Measurements from ENCODE around the gene PPP1R2B.
"Not testable (repeated sequence)": the region's sequence is repeated elsewhere in the genome, so short reads cannot be mapped to it uniquely, and the experiment has no call there.

Gene PPP1R2B

GRCh38 chr5:156825688-156826087 is 24.4 kb upstream of the PPP1R2B start:
- no peaks in the 10 kb centered on the region for H3K4me1 ChIP-seq (ENCODE audit: control insufficient read depth, insufficient read depth, low read length)
- H3K36me3 ChIP-seq (ENCODE audit: control insufficient read depth, insufficient read depth, low read length) = no peaks in the 10 kb centered on the region
- H3K9me3 ChIP-seq (ENCODE audit: control insufficient read depth, insufficient read depth, low read length) = no peaks in the 10 kb centered on the region
- no peak overlapping the region for H3K4me3 ChIP-seq (ENCODE audit: low read length)
- no peak overlapping the region for H3K27ac ChIP-seq (ENCODE audit: low read length)
- no CpG with 5 or more reads among the region's 3 CpGs for WGBS (ENCODE audit: insufficient coverage, insufficient read length)
- H3K27me3 ChIP-seq (ENCODE audit: control insufficient read depth, insufficient read depth, low read length) = no peaks in the 10 kb centered on the region
- DNase-seq (ENCODE audit: low read depth, low spot score) = no peak

- Histone ChIP-seq H3K27ac (ENCODE audit: low read length) (no peak overlapping the region), H3K4me3 (ENCODE audit: low read length) (no peak overlapping the region), H3K9me3 (ENCODE audit: control insufficient read depth, insufficient read depth, low read length) (no peaks in the 10 kb centered on the region), H3K4me1 (ENCODE audit: control insufficient read depth, insufficient read depth, low read length) (no peaks in the 10 kb centered on the region), H3K36me3 (ENCODE audit: control insufficient read depth, insufficient read depth, low read length) (no peaks in the 10 kb centered on the region), H3K27me3 (ENCODE audit: control insufficient read depth, insufficient read depth, low read length) (no peaks in the 10 kb centered on the region)
- no CpG with 5 or more reads among the region's 4 CpGs for WGBS (ENCODE audit: insufficient coverage, insufficient read length)
- DNase-seq (ENCODE audit: low read depth, low spot score) = no peak
Measured at GRCh38 chr5:156826150-156826549, 23.9 kb upstream of the PPP1R2B start.

- Histone ChIP-seq H3K4me3 (ENCODE audit: low read length) (no peak overlapping the region), H3K27ac (ENCODE audit: low read length) (no peak overlapping the region), H3K27me3 (ENCODE audit: control insufficient read depth, insufficient read depth, low read length) (no peaks in the 10 kb centered on the region), H3K4me1 (ENCODE audit: control insufficient read depth, insufficient read depth, low read length) (no peaks in the 10 kb centered on the region), H3K36me3 (ENCODE audit: control insufficient read depth, insufficient read depth, low read length) (no peaks in the 10 kb centered on the region), H3K9me3 (ENCODE audit: control insufficient read depth, insufficient read depth, low read length) (no peaks in the 10 kb centered on the region)
- no peak for DNase-seq (ENCODE audit: low read depth, low spot score)
- no CpG with 5 or more reads among the region's 6 CpGs for WGBS (ENCODE audit: insufficient coverage, insufficient read length)
Measured at GRCh38 chr5:156834916-156835315, 15.2 kb upstream of the PPP1R2B start.

GRCh38 chr5:156835905-156836304 is 14.2 kb upstream of the PPP1R2B start:
- no CpG with 5 or more reads among the region's 3 CpGs for WGBS (ENCODE audit: insufficient coverage, insufficient read length)
- Histone ChIP-seq H3K4me1 (ENCODE audit: control insufficient read depth, insufficient read depth, low read length) (no peaks in the 10 kb centered on the region), H3K9me3 (ENCODE audit: control insufficient read depth, insufficient read depth, low read length) (no peaks in the 10 kb centered on the region), H3K4me3 (ENCODE audit: low read length) (no peak overlapping the region), H3K27ac (ENCODE audit: low read length) (no peak overlapping the region), H3K36me3 (ENCODE audit: control insufficient read depth, insufficient read depth, low read length) (no peaks in the 10 kb centered on the region), H3K27me3 (ENCODE audit: control insufficient read depth, insufficient read depth, low read length) (no peaks in the 10 kb centered on the region)
- no peak for DNase-seq (ENCODE audit: low read depth, low spot score)

- H3K27ac ChIP-seq (ENCODE audit: low read length) = no peak overlapping the region
- DNase-seq (ENCODE audit: low read depth, low spot score) = no peak
- WGBS (ENCODE audit: insufficient coverage, insufficient read length) = no CpG with 5 or more reads among the region's 3 CpGs
- no peaks in the 10 kb centered on the region for H3K9me3 ChIP-seq (ENCODE audit: control insufficient read depth, insufficient read depth, low read length)
- no peaks in the 10 kb centered on the region for H3K27me3 ChIP-seq (ENCODE audit: control insufficient read depth, insufficient read depth, low read length)
- H3K36me3 ChIP-seq (ENCODE audit: control insufficient read depth, insufficient read depth, low read length) = no peaks in the 10 kb centered on the region
- H3K4me1 ChIP-seq (ENCODE audit: control insufficient read depth, insufficient read depth, low read length) = no peaks in the 10 kb centered on the region
- H3K4me3 ChIP-seq (ENCODE audit: low read length) = no peak overlapping the region
Measured at GRCh38 chr5:156836846-156837245, 13.2 kb upstream of the PPP1R2B start.

- H3K9me3 ChIP-seq (ENCODE audit: control insufficient read depth, insufficient read depth, low read length) = no peaks in the 10 kb centered on the region
- WGBS (ENCODE audit: insufficient coverage, insufficient read length) = no CpG with 5 or more reads among the region's 5 CpGs
- no peak overlapping the region for H3K4me3 ChIP-seq (ENCODE audit: low read length)
- H3K27me3 ChIP-seq (ENCODE audit: control insufficient read depth, insufficient read depth, low read length) = no peaks in the 10 kb centered on the region
- H3K27ac ChIP-seq (ENCODE audit: low read length) = no peak overlapping the region
- no peaks in the 10 kb centered on the region for H3K36me3 ChIP-seq (ENCODE audit: control insufficient read depth, insufficient read depth, low read length)
- no peak for DNase-seq (ENCODE audit: low read depth, low spot score)
- no peaks in the 10 kb centered on the region for H3K4me1 ChIP-seq (ENCODE audit: control insufficient read depth, insufficient read depth, low read length)
Measured at GRCh38 chr5:156838961-156839360, 11.1 kb upstream of the PPP1R2B start.

GRCh38 chr5:156841737-156842136 is 8.4 kb upstream of the PPP1R2B start:
- no peaks in the 10 kb centered on the region for H3K27me3 ChIP-seq (ENCODE audit: control insufficient read depth, insufficient read depth, low read length)
- no peaks in the 10 kb centered on the region for H3K9me3 ChIP-seq (ENCODE audit: control insufficient read depth, insufficient read depth, low read length)
- no peak for DNase-seq (ENCODE audit: low read depth, low spot score)
- no peak overlapping the region for H3K4me3 ChIP-seq (ENCODE audit: low read length)
- H3K27ac ChIP-seq (ENCODE audit: low read length) = no peak overlapping the region
- H3K36me3 ChIP-seq (ENCODE audit: control insufficient read depth, insufficient read depth, low read length) = no peaks in the 10 kb centered on the region
- H3K4me1 ChIP-seq (ENCODE audit: control insufficient read depth, insufficient read depth, low read length) = no peaks in the 10 kb centered on the region

GRCh38 chr5:156846914-156847313 is 3.2 kb upstream of the PPP1R2B start:
- Histone ChIP-seq H3K27ac (ENCODE audit: low read length) (no peak overlapping the region), H3K9me3 (ENCODE audit: control insufficient read depth, insufficient read depth, low read length) (no peaks in the 10 kb centered on the region), H3K36me3 (ENCODE audit: control insufficient read depth, insufficient read depth, low read length) (no peaks in the 10 kb centered on the region), H3K27me3 (ENCODE audit: control insufficient read depth, insufficient read depth, low read length) (no peaks in the 10 kb centered on the region), H3K4me1 (ENCODE audit: control insufficient read depth, insufficient read depth, low read length) (no peaks in the 10 kb centered on the region), H3K4me3 (ENCODE audit: low read length) (no peak overlapping the region)
- WGBS (ENCODE audit: insufficient coverage, insufficient read length) = no CpG with 5 or more reads among the region's 2 CpGs
- DNase-seq (ENCODE audit: low read depth, low spot score) = no peak

GRCh38 chr5:156848447-156848846 is 1.6 kb upstream of the PPP1R2B start:
- not testable (repeated sequence) for H3K27me3 ChIP-seq (ENCODE audit: control insufficient read depth, insufficient read depth, low read length); H3K27ac ChIP-seq (ENCODE audit: low read length); H3K36me3 ChIP-seq (ENCODE audit: control insufficient read depth, insufficient read depth, low read length); H3K4me3 ChIP-seq (ENCODE audit: low read length); DNase-seq (ENCODE audit: low read depth, low spot score); H3K9me3 ChIP-seq (ENCODE audit: control insufficient read depth, insufficient read depth, low read length); H3K4me1 ChIP-seq (ENCODE audit: control insufficient read depth, insufficient read depth, low read length)
- WGBS (ENCODE audit: insufficient coverage, insufficient read length) = no CpG with 5 or more reads among the region's 1 CpG

- DNase-seq (ENCODE audit: low read depth, low spot score) = no peak
- no peaks in the 10 kb centered on the region for H3K27me3 ChIP-seq (ENCODE audit: control insufficient read depth, insufficient read depth, low read length)
- H3K4me1 ChIP-seq (ENCODE audit: control insufficient read depth, insufficient read depth, low read length) = no peaks in the 10 kb centered on the region
- no peaks in the 10 kb centered on the region for H3K9me3 ChIP-seq (ENCODE audit: control insufficient read depth, insufficient read depth, low read length)
- H3K36me3 ChIP-seq (ENCODE audit: control insufficient read depth, insufficient read depth, low read length) = no peaks in the 10 kb centered on the region
- 50% methylated on average over 1 of the region's 3 CpGs for WGBS (ENCODE audit: insufficient coverage, insufficient read length)
- H3K4me3 ChIP-seq (ENCODE audit: low read length) = no peak overlapping the region
- no peak overlapping the region for H3K27ac ChIP-seq (ENCODE audit: low read length)
Measured at GRCh38 chr5:156851880-156852279, 1.8 kb downstream of the PPP1R2B start.

- H3K4me3 ChIP-seq (ENCODE audit: low read length); DNase-seq (ENCODE audit: low read depth, low spot score); H3K4me1 ChIP-seq (ENCODE audit: control insufficient read depth, insufficient read depth, low read length); H3K9me3 ChIP-seq (ENCODE audit: control insufficient read depth, insufficient read depth, low read length); H3K36me3 ChIP-seq (ENCODE audit: control insufficient read depth, insufficient read depth, low read length); H3K27ac ChIP-seq (ENCODE audit: low read length); H3K27me3 ChIP-seq (ENCODE audit: control insufficient read depth, insufficient read depth, low read length): not testable (repeated sequence)
- WGBS (ENCODE audit: insufficient coverage, insufficient read length) = no CpG with 5 or more reads among the region's 2 CpGs
Measured at GRCh38 chr5:156853055-156853454, 3.0 kb downstream of the PPP1R2B start.
